Activated CD4-positive, CD25-positive, alpha-beta regulatory T cell treated with anti-CD3 and anti-CD28 coated beads, Interleukin-2, amount 50 U/mL, for 16 hours (primary cell): ENCODE results near the gene GRIK4.

Experiments used
- DNase-seq: peaks from one replicate; pipeline ENCODE4 v3.0.0-alpha.2; 2020; ENCODE audit warnings: low read depth, low spot score

The GRIK4 gene

GRCh38 chr11:120509346-120510053 lies 2.0 kb upstream of the GRIK4 start:
- no peak for DNase-seq

GRCh38 chr11:120510406-120511115 lies 987 bp upstream of the GRIK4 start:
- no peak for DNase-seq

- no peak for DNase-seq
Observed at GRCh38 chr11:120511820-120512738, 531 bp downstream of the GRIK4 start.

- no peak for DNase-seq
Observed at GRCh38 chr11:120512739-120513435, 1.3 kb downstream of the GRIK4 start.

- no peak for DNase-seq
Observed at GRCh38 chr11:120513436-120514315, 2.1 kb downstream of the GRIK4 start.

GRCh38 chr11:120514541-120515121 lies 3.1 kb downstream of the GRIK4 start:
- no peak for DNase-seq

- DNase-seq = no peak
Observed at GRCh38 chr11:120515186-120515723, 3.7 kb downstream of the GRIK4 start.

GRCh38 chr11:120516461-120517389 lies 5.2 kb downstream of the GRIK4 start:
- no peak for DNase-seq

GRCh38 chr11:120517390-120517761 lies 5.8 kb downstream of the GRIK4 start:
- DNase-seq = no peak

GRCh38 chr11:120517801-120518291 lies 6.3 kb downstream of the GRIK4 start:
- no peak for DNase-seq

- DNase-seq = no peak
Observed at GRCh38 chr11:120518356-120518755, 6.8 kb downstream of the GRIK4 start.

GRCh38 chr11:120519474-120519873 lies 7.9 kb downstream of the GRIK4 start:
- DNase-seq = no peak

- DNase-seq = no peak
Observed at GRCh38 chr11:120520091-120520822, 8.7 kb downstream of the GRIK4 start.

GRCh38 chr11:120521176-120521575 lies 9.6 kb downstream of the GRIK4 start:
- DNase-seq = no peak

GRCh38 chr11:120522021-120522420 lies 10.5 kb downstream of the GRIK4 start:
- no peak for DNase-seq

GRCh38 chr11:120522736-120523135 lies 11.2 kb downstream of the GRIK4 start:
- no peak for DNase-seq

- no peak for DNase-seq
Observed at GRCh38 chr11:120523196-120523595, 11.6 kb downstream of the GRIK4 start.

GRCh38 chr11:120524536-120525085 lies 13.1 kb downstream of the GRIK4 start:
- no peak for DNase-seq
